22Rv1 (cell line): Measurements from ENCODE around the gene EYA2.

ENCODE experiments used
- H3K27ac ChIP-seq: fragments of 450-650 bp; 2 replicates; pipeline ENCODE4 v1.5.1; 2017
- CTCF ChIP-seq: fragments of 450-650 bp; IDR thresholded peaks from 2 replicates; pipeline ENCODE4 v1.5.1; 2017; ENCODE audit warnings: mild to moderate bottlenecking
- ZFX ChIP-seq: fragments of 450-650 bp; IDR thresholded peaks from 2 replicates; pipeline ENCODE4 v1.6.1; 2017; ENCODE audit warnings: antibody characterized with exemption, borderline replicate concordance

The EYA2 gene

GRCh38 chr20:46973766-46974165 is 79.1 kb downstream of the EYA2 start:
- no peak overlapping the region for H3K27ac ChIP-seq
- TF ChIP-seq ZFX (no peak), CTCF (no peak)

GRCh38 chr20:46974669-46975434 is 80.2 kb downstream of the EYA2 start:
- H3K27ac ChIP-seq = no peak overlapping the region
- no peak for TF ChIP-seq CTCF
- no peak for TF ChIP-seq ZFX

- H3K27ac ChIP-seq = no peak overlapping the region
- no peak for TF ChIP-seq ZFX
- no peak for TF ChIP-seq CTCF
Measured at GRCh38 chr20:46975976-46976375, 81.3 kb downstream of the EYA2 start.

GRCh38 chr20:46977204-46977603 is 82.6 kb downstream of the EYA2 start:
- no peak for TF ChIP-seq ZFX
- TF ChIP-seq CTCF = no peak

GRCh38 chr20:46977909-46978588 is 83.4 kb downstream of the EYA2 start:
- no peak overlapping the region for H3K27ac ChIP-seq
- no peak for TF ChIP-seq ZFX
- TF ChIP-seq CTCF = no peak

More at GRCh38 chr20:46977204-46977603, 82.6 kb downstream of the EYA2 start:
- no peak overlapping the region for H3K27ac ChIP-seq

- TF ChIP-seq CTCF (no peak), ZFX (no peak)
- H3K27ac ChIP-seq = no peak overlapping the region
Measured at GRCh38 chr20:46978951-46979491, 84.4 kb downstream of the EYA2 start.
